CD4-positive, alpha-beta T cell treated with Interleukin-21 for 1 hour (primary cell): ENCODE measurements around the gene GALNT18.
"Not testable (repeated sequence)": the region's sequence is repeated elsewhere in the genome, so short reads cannot be mapped to it uniquely, and the experiment has no call there.

Experiments
- DNase-seq: peaks from one replicate; pipeline ENCODE4 v3.0.0-alpha.2; 2020

GALNT18 gene

DNA sequence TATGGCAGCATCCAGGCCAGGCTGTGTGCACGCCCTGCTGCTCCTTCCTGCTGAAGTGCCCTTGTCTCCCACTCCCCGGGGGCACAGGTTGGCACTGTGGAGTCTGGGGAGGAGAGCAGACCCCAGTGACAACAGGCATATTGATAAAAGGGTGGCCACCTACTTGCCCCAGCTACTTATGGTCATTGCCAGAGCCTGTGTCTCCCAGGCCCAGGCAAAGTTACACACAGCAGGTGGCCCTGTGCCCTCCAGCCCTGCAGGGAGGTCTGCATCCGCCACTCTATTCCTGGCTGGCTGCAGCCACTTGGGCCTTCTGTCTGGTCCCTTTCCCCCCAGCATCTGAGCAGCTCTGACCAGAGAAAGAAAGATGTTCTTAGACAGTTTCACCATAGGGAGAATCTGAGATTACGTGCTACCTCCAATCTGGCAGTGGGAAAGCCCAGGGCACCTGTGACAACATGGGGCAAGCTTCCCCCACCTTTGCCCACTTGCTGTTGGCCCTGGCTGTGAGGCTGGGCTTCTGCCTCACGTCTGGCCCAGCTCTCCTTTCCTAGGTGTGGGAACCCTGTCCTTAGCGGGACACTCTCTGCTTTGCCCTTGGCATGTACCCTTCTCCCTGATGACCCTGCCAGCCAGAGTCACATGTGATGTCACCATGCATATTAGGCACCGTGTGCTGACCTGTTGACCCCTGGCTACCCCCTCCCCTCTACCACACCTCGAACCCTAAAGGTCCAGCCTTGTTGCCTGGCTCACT, 243.4 kb downstream of the GALNT18 start:
- DNase-seq, result no peak

DNA sequence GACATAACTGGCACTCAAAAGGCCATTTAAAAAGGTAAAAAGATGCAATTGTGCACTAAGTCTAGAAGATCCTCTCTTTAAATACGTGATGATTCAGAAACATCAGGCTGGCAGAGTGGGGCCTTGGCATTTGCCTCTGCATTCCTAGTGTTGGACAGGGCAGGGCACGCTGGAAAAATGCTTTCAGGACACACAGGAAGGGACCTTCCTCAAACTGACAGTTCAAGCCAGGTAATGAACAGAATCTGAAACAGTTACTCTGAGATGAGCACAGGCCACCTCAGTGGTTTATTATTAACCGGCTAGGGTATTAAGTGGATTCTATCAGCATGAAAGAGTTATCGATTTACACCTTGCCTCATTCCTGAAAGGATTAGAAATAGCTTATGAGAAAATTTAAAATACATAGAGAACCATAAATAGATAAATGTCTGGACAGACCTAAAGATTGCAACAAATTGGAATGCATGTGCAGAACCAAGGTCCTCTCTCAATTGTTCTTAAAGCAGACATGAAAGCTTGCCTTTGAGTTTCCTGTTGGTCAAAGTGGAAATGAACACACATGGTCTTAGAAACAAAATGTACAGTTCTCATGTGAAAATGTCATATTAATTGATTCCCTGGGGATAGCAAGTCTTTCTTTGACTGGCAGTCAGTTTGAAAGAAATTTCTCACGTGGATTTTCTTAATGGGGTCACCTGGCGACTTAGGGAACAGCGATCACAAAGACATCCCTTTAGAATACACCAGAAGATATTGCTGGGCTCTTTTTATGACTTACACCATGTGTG, 247.3 kb downstream of the GALNT18 start:
- no peak for DNase-seq

DNA sequence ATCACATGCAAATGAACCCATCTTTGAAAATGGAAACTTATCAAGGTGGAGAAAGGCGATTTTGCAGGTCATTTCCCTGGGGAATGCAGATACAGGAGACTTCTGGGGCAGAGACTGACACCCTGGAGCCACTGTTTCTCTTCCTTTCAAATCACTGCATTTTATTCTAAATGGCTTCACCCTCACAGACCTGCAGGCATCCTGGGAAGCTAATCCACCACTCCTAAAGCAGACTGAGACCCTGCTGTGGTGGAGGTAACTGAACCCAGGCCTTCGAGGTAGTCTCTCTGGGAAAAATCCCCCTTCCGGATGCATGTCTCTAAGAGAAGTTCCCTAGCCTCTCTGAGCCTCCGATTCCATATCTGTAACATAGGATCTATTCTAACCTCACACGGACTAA, 247.9 kb downstream of the GALNT18 start:
- DNase-seq, result no peak

DNA sequence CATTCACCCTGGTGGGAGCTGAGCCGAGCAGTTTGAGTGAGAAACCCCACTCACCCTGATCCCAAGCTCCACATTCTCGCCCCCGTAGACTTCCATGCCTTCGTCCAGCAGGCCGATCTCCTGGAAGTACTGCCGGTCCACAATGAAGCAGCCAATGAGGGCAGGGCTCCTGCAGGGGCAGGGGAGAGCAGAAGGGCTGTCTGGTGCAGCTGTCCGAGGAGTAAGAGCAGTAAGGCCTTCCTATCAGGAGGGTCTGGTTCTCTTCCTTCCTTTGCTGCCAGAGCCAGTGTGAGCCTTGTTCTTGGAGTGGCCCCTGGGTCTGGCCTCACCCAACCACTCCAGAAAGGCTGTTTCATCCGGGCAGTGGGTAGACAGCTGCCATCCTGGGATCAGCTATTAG, 249.3 kb downstream of the GALNT18 start:
- no peak for DNase-seq

DNA sequence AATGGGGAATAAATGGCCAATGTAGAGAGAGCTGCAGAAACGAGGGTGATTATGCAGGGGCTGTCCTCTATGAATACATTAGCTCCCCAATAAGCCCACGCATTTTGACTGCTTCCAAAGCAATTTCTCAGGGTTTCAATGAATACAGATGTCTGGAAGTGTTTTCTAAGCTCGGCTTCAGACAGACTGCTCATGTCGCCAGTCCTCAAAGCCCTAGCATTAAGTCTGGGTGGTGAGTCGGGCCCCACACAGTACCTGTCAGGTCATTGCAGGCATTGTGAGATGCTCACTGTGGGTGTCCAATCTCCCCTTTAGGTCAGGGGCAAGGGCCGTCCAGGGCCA, 250.9 kb downstream of the GALNT18 start:
- no peak for DNase-seq

DNA sequence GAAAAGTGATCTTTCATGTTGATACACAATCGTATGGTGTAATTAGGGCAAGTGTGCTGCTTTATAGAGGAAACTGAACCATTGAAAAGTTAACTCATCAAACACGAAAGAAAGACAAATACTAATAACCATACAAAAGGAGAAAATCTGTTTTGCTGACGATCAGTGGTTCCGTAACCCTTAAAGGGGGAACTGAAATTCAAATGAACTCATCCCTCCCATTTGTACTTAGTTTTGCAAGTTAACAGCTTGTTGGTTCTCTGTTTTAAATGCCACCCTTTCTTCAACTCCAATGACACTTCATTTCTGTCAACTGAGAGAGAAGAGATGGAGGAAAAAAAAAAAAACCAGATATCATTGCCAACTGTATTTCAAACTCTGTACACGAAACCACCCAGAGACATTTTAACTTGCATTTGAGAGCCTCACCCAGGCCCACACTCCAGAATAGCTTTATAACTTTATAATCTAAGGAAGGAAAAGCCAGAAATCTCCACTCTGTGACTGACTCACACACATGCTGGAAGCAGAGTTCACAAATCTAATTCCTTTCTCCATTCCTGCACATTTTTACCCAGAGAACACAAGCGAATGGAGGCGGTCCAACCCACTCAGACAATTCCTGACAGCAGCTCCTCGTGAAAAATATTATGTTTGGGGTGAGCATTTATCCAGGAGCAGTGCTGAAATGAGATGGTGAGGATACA, 251.4 kb downstream of the GALNT18 start:
- no peak for DNase-seq

DNA sequence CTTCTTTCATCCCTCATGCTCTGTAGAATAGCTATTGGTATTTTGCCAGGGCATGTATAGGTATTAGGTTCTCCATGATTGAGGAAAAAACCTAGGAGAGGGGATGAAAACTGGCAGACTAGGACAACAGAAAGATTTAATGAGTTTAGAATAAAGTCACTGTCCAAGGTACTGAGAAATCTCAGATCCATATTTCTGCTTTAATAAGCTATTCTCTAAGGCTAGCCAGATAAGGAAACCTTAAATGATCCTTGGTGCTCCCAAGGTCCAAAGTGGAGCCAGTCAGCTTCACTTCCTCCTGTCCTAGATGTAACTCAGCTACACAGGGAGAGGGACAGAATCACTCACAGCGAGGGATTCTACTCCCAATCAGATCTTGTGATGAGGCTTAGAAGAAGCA, 255.0 kb downstream of the GALNT18 start:
- DNase-seq, result no peak

DNA sequence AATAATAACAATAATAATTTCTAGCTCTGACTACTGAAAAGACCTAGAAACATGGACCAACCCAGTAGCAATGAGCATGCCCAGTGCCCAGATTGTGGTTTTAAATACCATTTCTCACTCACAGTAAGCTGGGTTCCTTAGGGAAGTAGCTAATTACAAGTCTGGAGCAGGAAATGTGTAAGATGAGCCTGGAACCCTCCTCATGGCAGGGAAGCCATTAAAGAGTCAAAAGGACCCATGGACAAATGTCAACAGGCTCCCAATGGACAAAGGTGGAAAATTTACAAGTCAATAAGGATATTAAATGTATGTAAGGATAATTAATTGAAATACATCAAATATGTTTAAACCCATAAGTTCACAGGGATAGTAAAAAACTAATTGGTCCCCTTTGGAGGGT, 258.1 kb downstream of the GALNT18 start:
- DNase-seq, result no peak

DNA sequence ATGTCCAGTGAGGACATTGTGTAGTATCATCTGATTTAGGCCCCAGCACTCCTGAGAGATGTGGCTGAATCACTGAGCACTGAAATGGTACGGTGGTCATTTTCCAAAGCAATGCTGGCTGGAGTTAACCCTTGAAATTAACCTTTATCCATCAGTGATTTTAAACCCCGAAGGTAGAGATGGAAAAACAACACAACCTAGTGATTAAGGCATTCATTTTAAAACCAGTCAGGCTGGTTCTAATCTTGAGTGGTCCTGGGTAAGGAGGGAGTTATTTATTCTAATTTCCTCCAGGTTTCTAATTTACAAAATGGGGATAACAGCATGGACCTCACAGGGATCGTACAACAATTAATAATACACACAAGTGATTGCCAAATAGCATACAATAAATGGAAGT, 262.2 kb downstream of the GALNT18 start:
- no peak for DNase-seq

DNA sequence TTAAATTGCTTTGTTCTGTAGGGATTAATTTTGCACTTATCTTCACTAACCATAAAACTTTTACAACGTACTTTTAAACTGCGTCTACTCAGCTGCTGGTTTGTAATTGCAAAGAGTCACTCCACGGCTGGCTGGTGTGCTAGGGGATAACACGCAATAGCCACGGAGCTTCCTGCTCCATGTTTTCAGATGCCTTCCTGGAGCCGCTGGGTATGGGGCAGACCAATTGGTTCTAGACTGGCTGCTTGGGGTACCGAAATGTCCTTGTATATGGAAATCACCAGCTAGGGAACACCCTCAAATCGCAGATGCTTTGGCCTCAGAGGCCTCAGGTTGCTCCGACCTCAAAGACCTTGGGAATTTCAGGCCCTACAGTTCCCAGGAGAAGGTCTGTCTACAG, 265.0 kb downstream of the GALNT18 start:
- DNase-seq, result no peak

DNA sequence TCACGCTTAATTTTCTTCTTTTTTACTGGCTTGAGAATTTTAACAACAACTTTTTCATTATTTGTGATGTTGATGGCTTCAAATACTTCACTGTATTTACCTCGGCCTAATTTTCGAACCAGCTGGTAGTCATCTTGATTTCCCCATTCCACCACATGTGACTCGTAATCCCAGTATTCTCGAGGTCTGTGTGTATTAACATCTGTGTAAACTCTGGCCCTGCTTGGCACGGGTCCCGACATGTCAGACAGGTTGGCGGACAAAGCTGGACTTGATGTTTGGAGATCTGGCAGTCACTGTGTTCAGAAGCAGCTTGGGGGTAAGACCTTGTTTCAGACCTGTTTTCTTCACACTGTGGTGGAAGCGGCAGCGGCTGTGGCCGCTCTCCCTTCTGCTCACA, 268.9 kb downstream of the GALNT18 start, which contains the start of gene CSNK2A3:
Gene CSNK2A3 (minus strand): TSS at position 373 of the 400 bp plus-strand sequence. CDS start 131 bp downstream, at position 242.
- not testable (repeated sequence) for DNase-seq

DNA sequence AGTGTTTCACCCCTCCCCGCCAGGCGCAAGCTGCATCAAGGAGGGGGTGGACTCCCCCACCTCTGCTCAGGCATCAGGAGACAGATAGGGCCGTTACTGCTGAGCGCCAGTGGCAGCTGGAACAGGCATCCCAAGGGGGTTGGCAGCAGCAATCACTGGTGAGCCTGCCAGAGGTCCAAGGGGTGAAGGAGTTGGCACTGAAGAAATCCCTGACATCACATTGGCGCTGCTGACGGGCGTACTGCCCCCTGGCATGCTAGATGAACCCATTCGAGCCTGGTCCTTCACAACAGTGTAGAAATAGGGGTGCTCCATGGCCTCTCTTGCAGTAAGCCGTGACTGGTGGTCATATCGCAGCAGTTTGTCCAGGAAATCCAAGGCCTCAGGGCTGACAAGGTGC, 270.0 kb downstream of the GALNT18 start:
- not testable (repeated sequence) for DNase-seq

DNA sequence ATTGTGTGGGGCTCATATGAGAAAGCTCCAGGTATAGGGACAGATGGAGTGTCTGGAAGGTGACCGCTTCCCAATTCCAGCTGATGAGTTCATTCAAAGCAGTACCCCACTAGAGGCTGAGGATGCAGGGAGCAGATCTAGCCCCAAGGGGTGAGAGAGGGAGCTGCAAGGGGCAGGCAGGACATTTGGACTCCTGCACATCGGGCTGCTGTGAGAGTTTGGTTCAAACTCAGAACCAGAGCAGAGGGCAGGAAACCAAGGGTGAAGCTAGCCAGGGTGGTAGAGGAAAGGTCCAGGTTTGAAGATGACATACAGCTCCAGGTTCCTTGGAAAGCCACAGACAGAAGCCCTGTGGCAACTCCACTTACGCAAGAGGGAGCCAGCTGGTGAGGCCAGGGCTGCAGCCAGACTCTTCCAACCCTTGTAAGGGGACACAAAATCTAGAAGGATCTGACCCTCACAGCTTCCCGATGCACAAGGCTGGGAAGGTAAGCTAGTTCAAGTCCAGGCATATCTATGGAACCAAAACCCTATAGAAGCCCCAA, 270.7 kb downstream of the GALNT18 start:
- DNase-seq, result no peak

DNA sequence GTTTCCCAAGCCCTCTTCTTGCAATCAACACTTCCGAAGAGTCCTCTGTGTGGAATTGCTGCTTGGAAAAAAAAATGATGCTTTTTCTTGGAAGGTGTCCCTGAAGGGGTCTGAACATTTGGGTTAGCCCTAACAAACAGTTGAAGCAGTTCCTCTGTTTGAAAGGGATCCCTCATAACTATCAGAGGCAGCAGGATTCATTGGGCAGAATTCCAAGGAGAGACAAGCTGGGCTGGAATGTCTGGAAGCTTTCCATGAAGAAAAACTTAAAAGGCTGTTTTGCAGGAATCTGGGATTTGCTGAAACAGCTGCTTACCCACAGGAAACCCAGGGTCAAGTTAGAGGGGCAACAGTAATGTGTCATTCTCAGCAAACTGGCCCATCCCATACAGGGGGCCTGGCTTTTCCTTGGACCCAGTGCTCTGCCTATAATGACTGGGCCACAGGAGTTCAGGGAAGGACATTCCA, 271.9 kb downstream of the GALNT18 start:
- no peak for DNase-seq

DNA sequence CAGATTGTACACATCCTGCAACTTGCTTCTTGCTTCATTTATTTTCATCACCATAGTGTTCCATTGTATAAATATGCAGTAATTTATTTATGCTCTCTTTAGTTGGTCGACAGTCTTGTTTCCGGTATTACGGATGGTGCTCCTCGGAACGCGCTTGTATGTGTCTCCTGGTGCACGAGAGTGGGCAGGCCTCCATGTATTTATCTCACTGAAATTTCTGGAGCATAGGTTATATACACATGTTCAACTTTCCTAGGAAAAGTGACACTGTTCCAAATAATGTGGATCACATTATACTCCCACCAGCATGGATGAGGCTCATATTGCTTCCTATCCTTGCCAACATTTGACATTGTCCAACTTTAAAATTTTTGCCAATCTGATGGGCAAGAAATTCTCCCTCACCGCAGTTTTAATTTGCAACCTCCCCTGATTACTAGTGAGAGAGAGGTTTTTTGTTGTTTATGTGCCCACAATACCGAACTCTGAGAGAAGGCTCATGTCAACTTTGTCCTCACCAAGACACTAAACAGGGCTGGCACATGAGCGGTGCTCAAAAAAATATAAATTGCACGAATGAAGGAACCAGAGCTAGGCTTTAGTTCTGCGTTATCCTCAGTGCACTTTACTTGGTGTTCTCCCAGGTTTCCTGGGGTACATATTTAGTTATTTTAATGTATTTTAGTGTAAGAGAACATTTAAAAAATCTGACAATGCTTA, 272.5 kb downstream of the GALNT18 start:
- DNase-seq, result no peak

DNA sequence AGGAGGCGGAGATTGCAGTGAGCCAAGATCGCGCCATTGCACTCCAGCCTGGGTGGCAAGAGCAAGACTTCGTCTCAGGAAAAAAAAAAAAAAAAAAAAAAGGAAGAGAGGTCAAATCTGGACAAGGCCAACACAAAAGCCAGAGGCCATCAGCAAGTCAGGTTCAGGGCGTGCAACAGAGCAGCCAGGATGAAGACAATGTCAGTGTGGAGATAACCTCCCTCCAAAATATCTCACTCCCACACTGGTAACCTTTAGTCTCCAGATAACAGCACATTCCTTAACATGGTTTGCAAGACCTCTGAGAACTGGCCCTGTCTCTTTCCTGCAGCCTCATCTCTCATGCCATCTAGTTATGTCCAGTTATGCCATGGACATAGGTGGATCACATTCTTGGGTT, 273.5 kb downstream of the GALNT18 start:
- no peak for DNase-seq

DNA sequence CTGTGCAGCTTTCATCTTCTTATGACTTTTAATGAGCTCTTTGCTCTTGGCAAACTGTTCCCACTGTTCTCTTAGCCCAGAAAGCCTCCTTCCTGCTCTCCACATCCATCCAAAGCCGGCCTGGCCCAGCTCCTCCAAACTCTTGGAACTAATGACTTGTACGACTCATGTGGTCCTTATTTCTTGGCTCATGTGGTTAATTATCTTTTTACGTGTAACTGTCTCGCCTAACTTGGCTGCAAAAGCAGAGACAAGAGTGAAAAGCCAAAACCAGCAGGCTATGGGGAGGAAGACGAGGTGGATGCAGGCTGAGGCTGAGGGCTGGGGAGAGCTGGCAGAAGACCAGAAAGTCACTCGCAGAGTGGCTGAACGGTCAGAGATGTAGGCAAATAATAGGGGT, 274.2 kb downstream of the GALNT18 start:
- DNase-seq, result no peak

DNA sequence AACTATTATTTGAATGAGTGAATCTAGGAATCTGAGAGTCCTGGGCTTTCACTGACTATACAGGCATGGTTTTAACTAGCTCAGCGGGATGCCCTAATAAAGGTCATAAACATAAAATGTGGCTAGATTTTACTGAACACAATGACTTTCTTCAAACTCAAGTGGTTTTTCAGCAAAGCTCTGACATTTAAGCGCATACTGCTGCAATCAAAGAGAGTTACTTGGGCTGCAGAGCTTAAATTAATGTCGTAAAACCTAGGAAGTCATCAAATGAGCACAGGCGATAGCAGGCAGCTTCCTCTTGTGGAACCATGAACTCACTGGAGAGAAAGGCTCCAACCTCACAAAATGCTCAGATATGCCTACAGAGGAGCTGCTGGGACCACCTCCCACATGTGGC, 275.5 kb downstream of the GALNT18 start:
- DNase-seq, result no peak

DNA sequence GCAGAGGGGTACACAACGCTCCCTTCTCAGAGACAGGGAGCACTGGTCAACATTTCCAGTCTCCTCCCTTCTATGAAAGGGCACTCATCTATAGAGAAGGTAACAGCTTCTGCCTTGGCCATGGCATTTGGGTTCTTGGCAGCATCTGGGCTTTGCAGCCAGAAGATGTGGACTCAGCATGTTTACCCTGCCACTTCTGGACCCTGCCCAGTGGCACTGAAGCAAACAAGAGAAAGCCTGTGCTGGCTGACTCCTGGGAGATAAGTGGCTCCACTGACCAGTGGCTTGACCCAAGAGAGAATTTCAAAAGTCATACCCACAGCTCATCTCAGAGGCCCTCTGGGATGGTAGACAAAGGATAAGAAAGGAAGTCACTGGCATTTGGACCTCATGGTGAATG, 276.7 kb downstream of the GALNT18 start:
- no peak for DNase-seq

DNA sequence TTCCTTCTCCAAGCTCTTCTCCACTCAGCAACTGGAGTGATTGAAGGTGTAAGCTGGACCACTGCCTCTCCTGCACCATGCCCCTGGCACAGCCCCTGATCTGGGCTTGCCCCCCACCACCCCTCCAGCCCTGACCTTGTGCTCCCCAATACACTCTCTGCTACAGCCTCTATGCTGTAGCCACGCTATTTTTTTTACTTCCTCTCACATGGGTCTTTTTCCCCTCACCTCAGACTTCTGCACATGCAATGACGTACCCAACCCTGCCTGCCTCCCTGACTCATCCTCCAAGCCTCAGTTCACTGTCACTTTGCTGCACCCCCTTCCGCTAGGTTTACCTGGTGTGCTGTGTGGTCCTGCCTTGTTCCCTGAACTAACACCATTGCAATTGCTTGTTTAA, 277.8 kb downstream of the GALNT18 start:
- DNase-seq, result no peak

DNA sequence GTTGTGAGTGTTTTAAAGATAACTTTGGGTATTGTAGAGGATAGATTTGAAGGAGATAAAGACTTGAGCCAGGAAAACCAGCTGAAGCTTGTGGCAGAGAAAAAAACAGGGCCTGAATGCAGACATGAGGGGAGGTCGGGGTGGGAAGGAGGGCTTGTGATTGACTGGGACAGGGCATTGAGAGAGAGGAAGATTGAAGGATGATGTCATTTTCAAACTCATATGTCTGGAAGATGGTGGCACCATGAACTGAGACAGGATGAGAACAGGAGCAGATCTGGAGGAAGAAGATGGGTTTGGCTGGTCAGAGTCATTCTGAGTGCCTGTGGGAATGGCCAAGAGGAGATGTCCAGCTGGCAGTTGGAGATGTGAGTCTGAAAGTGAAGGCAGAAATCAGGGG, 283.5 kb downstream of the GALNT18 start:
- DNase-seq, result no peak

DNA sequence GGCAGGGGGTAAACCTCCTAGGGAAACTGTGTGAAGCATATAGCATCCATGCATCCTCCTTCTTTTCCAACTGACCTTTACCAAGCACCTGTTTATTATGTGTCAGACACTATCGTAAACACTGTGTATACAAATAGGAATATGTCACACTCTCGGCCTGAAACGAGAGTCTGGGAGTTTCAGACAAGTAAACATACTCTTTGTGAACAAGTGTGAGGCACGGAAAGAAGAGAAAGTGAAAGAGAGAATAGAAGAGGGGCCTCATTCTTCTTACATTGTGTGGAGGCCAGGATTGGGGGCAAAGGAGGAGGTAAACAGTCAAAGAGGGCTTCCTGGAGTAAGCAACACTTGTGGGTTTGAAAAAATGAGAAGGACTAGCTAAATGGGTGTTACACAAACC, 285.1 kb downstream of the GALNT18 start:
- DNase-seq, result no peak

DNA sequence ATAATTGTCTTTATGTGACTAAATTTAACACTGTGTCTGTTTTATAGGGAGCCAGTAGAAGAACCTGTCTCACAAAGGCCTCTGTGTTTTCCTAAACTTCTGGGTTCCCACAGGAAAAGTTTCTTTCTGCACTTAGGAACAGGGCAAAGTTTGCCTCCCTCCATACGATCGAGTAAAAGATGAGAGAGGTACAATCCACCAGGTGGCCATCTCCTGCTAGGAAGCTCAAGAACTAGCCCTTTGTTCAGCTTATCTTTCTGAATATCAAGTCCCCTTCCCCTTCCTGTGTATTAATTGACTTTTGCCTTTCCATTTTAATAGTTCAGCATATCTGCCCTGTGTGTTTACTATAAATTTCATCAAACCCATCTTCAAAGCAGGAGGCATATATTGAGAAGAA, 286.8 kb downstream of the GALNT18 start:
- no peak for DNase-seq
